Fibroblast of skin of left quadriceps (primary cell): ENCODE results near the gene RELT.

Experiments used
- DNase-seq, 2 experiments: peaks; one replicate each; pipeline ENCODE4 v3.0.0-alpha.2; 2013; ENCODE audit warnings: low read depth in 2 of 2

Gene RELT

DNA sequence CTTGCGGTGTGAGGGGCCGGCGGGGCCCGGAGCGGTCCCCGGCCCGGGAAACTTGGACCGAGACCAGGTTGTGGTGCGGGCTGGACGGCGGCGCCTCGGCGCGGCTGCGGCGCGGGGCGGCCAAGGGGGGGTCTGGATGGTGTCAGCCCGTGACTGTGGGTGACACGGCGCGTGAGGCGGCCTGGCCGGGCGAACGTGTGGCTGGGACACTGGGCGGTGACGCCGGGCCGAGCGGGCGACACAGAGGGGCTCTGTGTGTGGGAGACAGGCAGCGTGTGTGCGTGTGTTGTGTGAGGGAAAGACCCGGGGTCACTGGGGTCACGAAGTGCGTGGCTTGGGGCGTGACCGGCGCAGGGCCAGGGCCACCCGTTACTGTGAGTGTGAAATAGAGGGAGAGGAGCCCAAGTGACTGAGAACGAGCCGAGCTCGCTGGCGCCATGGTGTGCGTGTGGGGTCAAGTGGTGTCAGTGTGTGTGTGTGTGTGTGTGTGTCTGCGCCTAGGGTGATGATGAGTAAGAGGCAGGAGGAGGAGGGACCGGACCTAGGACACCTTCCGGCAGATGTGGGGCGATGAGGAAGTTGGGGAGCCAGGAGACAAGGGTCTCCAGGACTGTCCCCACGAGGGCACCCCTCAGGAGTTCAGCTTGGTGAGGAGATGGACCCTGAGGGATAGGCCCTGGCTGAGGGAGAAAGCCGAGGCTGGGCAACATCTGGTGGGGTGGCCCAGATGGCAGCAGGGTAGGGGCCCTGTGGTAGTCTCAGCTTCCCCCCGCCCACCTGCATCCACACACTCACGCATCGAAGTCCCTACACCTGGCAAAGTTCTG lies 817 bp downstream of the RELT start:
- DNase-seq, result peak; percentile 28

DNA sequence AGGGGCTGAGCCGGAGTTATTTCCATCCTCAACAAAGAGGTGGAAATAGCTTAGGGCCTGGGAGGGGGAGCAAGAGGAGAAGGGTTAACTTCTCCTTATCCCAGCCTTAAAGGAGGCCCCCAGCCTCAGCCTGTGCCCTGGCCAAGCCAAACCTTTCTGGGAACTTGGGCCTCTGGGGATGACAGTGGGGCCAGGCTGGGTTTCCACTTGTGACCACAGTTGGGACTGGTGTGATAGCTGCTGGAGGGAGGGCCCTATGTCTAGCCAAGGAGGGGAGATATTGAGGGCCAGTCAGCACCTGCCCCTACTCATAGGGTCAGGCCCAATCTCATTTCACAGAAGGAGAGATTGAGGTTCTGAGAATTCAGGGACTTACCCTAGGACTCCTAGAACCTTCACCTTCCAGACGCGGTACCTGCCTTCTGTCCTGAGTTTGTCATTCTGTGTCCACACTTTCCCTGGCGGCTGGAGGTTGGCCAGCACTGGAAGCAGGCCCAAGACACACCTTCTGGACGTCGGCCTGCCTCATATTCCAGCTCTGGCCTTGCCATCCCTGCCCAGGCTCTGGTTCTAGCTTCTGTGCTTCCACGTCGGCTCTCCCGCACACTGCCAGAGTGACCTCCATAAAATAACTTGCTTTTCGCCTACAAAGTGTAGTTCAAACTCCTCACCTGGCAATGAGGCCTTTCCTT lies 3.1 kb downstream of the RELT start:
- no peak for DNase-seq

DNA sequence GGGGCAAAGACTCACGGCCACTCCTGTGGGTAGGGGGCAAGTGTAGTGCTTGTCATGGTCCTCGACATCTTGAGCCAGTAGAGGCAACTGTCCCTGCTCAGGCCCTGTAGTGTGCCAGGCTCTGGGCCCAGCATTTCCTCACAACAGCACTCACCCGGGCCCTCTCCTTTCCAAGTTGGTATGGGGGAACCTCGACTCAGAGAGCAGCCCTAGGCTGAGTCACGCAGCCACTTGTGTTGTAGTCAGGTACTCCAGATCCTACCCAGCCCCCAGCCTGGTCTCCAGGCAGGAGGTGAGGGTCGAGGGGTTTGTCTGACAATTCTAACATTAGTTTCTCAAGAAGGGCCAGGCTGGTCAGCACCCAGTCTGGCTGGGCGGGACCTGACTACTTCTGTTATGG lies 4.1 kb downstream of the RELT start:
- DNase-seq, result no peak

DNA sequence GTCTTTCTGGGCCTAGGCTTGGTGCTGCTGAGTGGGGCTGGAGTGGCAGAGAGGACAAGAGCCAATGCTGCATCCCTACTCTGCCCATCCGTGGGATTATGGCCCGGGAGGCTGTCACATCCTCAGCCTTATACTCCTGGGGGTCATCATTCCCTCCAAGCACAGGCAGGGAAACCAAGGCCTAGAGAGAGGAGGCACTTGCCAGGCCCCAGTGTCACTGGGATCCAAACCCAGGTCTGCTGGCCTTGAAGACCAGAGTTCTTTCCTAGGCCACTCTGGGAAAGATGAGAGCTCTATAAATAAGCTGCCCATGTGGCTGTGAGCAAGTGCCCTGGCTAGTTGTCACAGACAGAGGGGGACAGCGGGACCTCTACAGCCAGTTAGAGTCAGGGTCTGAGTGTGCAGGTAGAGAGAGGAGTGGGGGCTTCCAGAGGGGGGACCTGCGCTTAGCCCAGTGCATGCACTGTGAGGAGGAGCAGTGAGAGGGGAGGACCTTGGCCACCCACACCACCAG lies 4.8 kb downstream of the RELT start:
- no peak for DNase-seq

DNA sequence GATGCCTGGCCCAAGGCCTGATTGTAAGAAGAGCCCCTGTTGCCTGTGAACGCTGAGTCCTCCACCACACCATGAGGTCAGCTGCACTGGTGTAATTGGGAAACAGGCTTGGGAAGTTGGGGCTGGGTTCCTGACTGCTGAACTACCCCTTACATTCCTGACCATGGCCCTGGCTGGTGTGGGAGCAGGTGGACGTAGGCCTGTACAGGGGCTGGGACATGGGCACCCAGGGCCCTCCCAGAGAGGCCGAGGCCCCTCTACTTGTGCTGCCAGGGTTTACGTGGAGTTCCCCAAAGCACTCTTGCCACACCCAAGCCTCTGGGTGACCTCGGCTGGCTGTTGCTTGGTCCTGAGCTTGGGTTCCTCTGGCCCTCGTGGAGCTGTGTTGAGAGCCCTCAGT lies 5.4 kb downstream of the RELT start:
- DNase-seq, result no peak

DNA sequence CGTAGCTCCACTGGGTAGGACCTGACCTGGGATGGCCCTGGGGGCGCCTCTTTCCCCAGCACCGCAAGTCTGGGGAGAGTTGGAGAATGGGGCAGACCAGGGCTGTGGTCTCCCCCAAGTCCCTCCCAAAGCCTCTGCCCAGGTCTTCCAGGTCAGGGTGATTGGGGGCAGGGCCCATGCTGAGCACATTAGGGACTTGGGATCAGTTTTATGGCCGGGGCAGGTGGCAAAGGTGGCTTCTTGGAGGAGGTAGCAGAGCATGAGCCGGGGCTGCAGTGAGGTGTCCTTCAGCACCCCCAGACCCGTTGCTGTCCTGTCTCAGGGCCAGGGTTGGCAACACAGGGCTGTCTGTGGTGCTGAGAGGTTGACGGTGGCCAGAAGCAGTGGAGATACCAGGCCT lies 6.0 kb downstream of the RELT start:
- DNase-seq, result no peak

DNA sequence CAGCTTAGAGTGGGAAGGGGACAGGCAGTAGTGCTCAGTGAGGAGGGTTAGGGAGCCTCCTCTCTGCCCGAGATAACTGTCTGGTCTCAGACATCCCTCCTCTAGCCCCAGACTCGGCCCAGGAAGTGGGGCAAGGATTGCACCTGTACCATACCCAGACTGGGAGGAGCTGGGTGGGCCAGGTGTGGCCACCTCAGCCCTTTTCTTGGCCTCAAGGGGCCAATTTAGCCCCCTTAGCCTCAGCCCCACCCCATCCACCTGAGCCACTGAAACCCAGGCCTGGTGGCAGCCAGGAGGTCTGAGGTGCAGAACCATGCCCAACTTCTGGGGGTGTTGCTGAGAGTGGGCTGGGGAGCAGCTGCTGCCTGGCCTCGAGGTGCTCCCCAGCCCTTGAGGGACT lies 6.5 kb downstream of the RELT start:
- DNase-seq, result no peak

DNA sequence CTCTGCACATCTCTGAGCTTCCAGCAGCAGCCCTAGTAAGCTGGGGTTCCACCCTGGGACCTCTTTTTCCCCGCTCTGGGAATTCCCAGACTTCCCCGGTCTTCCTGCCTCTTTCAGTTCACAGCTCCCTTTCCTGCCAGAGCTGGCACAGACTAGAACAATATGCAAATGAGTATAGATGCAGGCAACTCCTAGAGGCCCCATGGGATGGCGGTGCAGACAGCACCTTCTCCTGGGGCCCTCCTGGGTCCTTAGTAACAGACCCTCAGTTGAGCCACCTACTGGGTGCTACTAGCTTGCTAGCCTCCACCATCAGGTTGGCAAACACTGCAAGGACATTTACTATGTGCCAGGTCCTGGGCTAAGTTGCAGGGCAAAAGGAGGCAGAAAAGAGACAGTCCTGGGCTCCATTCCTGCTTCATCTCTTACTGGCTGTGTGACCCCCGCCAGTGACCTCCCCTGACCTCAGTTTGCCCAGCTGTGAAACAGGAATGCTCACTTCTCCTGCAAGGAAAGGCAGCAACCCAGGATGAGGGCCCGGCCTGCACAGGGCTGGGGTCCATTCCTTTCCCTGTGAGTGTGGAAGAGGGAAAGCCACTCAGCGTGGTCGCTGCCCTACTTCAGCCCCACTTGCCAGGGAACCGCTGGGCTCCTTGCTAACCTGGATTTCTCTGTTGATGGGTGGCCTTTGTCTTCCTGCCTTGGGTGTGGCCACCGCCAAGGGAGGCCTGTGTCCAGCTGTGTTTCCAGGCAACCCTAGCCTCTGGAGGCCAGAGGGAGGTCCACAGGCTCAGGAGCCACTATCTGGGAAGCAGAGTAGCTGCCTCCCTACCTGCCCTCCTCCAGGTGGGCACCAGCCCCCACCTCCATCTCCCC lies 7.3 kb downstream of the RELT start:
- DNase-seq, result no peak

DNA sequence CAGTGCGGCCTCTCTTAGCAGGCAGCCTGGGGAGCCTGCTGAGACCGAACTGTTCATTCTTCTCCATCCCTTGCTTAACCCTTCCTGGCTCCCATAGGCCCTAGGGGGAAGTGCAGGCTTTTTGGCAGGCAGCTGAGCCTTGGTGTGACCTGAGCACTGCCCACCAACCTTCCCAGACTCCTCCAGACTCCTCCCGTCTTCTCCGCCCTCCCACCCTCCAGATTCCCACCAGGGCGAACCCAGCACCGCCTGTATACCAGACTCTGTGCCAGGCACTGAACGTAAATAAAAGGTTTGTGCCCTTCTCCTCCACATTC lies 7.9 kb downstream of the RELT start:
- DNase-seq, result no peak

DNA sequence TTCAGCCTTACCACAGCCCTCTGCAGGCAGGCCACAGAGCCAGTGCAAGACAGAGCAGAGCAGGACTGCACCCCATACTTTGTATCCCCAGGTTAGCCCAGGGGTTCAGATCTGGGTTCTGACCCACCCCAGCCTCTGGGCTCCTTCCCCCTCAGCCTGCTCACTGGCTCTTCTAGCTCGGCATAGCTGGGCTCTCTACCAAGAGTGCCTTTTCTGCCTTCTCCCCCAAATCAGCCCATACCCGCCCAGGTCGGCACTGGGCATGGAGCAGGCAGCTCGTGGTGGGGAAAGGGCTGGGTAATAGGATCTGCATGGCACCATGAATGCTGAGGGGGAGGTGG lies 8.3 kb downstream of the RELT start:
- DNase-seq, result no peak

DNA sequence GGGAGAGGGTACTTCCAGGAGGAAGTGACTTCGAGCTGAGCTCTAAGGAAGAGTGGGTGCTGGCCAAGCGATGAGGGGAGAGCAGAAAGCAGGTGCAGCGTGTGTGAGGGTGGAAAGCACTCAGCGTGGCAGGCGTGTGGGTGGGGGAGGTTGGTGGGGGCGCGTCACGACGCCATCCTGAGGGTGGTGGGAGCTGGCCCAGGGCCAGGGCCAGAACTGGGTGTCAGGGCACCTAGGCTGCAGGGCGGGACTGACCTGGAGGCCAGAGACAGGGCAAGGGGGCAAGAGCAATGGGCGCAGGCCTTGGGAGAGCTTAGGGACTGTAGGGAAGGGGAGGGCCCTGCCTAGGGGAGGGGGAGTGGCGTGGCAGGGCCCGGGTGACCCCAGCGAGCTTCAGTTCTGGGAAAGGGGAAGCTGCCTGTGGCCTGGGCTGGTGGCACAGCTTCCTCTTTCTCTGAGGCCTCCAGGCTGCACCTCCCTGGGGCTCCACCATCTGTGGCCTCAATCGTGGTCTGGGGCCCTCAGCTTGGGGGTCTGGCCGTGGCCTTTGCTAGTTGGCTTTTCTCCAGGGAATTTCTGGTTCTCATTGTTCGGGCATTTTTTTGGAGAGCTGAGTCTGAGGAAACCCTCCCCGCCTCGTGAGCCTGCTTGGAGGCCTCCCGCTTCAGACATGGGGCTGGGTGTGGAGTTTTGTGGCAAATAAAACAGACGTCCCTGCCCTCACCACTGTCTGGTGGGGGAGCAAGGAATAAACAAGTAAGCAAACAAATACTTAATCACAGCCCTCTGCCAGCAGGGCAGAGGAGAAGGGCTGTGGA lies 8.9 kb downstream of the RELT start:
- DNase-seq, result no peak

DNA sequence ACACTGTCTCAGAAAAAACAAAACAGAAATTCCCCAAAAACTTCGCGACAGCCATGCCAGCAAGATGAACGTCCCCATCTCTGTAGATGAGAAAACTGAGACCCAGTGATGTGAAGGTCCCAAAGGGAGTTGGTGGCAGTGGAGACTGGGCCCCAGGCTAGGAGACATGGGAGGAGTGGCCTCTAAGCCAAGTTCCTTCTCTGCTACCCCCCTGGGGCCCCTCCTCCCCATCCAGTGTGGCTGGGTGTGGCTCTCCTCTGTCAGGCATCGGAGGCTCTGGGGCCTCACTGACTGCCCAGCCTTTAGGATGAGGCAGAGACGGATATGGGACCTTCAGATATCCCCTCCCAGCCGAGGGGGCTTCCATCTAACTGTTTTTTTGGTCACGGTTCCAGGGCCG lies 9.8 kb downstream of the RELT start:
- no peak for DNase-seq

DNA sequence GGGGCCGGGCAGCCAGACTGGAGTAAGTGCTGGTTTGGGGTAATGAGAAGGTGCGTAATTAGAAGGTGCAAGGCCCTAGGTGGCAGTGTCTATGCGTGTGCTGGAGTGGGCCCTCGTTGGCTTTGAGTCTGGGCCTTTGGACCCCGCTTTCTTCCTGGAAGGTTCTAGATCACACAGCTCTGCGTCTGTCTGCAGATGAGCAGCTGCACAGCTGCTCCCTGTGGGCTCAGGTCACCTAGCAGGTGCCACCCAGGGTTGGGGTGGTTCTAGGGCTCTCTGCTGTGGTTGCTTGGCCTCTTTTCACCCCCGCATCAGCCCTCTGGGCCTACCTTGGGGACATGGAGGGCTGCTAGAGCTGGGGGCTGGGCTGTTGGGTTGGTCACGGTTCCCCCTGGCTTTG lies 10.3 kb downstream of the RELT start:
- no peak for DNase-seq

DNA sequence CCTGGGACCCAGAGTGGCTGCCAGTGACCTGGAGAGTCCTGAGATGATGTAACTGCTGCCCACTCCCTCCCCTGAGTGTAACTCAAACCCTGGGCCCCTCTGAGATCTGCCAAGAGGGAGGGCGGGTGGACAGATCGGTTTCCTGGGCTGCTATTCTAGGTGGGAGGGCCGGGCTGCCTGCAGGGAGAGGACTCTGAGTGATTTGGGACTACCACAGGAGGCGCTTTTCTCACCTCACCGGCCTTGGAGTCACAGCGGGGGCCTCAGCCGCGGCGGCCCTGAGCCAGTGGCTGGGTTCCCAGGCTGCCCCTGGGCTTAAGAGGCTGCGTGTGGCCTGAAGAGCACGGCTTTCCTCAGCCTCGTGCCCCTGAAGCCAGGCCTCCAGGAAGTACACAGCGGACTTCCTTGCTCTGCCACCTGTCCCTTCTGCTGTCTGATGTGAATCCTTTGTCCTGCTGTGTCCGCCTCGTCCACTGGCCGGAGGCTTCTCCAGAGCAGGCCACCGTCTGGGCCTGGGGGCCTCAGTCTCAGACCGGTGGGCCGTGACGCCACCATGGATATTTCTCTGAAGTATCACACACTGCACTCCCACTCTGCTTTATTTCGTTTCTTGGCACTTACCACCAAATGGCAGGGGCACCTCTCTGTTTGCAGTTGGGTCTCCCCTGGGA lies 11.5 kb downstream of the RELT start:
- no peak for DNase-seq

DNA sequence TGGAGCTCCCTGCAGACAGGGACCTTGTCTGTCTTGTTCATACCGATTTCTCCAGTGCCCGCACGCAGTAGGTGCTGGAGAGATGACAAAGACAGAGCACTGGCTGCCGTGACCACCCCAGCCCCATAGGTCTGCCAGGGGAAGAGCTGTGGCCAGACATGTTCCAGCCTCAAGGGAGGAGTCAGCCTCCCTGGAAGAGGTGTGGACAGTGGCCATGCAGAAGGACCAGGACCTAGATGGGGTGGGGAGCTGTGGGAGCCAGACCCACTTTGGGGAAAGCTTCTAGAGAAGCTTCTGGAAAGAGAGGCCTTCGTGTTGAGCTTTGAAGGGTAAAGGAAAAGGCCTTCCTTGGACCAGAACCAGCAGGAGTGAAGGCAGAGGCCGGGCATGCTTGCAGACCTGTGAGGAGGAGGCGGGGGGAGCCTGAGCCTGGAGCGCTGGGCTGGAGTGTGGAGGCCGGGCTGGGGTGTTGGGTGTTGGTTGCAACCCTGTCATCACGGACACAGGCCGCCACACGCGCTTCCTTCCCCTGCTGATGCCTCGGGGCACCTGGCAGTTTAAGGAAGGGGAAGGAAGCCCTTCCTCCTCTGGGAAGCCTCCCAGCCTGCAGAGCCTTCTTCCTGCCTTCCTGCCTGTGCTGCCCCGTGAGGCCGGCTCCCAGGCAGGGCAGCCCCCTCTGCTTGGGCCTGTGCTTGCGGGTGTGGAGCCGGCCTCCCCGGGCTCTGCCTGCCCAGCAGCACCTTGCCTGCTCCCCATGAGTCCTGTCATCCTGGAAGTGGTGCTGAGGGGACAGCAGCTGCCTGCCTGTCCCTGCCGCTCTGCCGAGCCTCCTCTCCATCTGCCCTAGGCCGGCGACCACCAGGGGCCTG lies 12.3 kb downstream of the RELT start:
- DNase-seq, result no peak

DNA sequence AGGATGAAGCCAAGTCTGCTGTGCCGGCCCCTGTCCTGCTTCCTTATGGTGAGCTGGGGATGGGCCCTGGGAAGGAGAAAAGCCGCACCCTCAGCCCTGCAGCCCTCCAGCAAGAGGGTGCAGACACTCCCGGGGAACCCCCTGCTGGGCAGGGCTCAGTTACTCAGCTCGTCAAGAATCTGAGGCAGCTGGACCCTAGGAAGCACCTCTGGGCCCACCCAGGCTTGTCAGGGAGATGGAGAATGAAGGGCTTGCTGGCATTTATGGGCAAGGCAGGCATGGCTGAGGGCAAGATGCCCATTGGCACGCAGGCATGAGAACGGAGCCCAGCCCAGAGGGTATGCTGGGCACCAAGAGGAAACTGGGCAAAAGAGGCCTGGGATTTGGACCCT lies 12.9 kb downstream of the RELT start:
- no peak for DNase-seq

DNA sequence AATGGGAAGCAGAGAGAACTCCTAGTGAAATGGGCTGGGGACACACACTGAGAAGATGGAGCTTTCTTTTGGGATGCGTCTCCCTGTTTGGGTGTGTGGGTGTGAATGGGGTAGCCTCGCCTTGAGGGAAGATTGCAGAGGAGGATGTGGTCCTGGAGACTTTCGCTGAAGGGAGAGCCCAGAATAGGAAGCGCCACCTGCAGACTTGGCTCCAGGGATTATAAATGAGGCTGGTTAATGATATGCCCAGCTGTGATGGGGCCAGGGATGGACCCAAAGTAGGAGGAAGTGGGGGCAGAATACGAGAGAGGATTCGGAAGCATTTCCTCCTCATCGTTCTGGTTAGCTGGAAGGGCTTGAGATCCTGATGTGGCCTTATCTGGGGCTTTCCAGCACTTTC lies 13.7 kb downstream of the RELT start:
- no peak for DNase-seq

DNA sequence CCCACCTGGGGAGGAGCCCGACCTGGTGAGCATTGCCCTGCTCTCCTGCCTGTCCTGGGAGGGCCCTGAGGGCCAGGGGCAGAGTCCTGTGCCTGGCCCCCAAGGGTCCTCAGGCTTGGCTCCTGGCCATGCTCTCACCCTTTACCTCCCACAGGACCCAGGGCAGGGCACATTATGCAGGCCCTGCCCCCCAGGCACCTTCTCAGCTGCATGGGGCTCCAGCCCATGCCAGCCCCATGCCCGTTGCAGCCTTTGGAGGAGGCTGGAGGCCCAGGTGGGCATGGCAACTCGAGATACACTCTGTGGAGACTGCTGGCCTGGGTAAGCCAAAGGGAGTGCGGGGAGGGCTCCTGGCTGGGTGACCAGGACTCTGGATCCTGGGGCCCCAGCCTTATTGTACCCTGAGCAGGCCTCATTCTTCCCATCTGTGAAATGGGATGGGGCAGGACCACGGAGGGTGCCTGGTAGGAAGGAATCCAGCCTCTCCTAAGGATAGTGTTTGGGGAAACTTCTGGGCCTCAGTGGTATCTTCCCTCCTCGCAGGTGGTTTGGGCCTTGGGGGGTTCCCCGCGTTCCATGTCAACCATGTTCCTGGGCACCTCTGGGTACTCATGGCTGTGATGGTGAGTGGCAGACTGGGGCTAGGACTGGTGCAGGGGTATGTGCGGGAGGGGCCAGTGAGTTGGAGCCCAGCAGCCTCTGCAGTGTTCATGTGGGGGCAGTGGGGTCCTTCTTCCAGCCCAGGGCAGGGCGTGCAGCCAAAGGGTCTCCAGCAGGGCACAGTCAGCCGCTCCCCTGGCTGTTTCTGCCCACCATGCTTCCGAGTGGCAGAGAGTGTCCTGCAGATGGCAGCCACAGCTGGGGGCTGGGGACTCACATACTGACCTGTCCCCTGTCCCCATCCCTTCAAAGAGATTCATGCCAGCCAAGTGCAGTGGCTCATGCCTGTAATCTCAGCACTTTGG lies 14.7 kb downstream of the RELT start:
- DNase-seq, result no peak

DNA sequence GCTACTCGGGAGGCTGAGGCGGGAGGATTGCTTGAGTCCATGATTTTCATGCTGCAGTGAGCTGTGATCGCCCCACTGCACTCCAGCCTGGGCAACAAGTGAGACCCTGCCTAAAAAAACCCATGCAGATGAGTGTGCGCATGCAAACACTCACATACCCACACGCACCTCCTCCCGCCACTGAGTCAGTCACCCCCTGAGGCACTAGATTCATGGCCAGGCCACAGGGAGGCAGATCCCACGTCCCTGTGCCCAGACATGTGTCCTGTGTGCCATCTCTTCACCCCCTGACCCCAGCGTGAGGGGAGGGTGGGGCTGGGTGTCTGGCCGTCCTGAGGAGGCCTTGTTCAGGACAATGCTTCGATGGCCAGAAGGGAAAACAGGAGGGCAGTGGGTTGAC lies 15.5 kb downstream of the RELT start:
- DNase-seq, result no peak
